ENCODE results near the gene FKBP2. TPM values are rescaled to one million over a fixed set of nuclear protein-coding genes. Genes with fewer than 3 reads are reported as not detected.

FKBP2 gene
- total RNA-seq, 1 experiment from 2014 or later = 73.4 TPM

DNA sequence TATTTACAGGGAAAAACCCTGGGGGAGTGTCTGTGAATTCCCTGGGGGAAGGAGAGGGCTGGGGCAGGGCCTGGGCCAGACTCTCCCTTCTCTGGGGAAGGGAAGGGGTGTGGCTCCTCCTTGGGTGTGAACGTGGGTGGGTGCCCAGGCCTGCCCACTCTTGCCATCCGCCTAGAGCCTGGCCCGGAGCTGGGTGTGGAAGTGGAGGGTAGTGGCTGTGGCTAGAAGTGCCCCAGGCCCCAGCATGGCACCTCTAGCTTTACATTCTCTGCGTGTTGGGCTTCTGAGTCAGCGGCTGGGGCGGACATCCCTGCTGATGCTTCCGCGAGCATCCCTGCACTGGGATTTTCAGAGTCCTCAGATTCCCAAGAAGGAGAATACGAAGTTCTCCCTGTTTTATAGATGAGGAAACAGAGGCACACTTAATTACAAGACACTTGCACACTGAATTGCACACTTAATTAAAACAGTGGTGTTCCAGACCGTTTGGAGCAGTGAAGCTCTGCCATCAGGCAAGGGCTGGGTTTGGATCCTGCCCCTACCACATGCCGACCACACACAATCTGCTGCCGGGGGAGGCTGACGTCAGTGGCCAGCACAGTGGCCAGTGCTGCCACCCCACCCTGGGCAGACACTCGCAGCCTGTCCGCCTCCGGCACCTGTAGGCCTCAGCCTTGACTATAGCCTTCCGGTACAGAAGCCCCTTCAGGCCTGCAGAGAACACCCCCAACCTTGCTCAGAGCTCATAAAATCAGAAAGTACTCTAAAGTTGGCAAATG, 35.9 kb downstream of the FKBP2 start:
- Histone ChIP-seq H3K4me3 (no peak overlapping the region), H3K27ac (no peak overlapping the region), H3K9me3 (replicated peaks) (no peaks in the 10 kb centered on the region), H3K27me3 (replicated peaks) (no peaks in the 10 kb centered on the region), H3K36me3 (peaks cover 47% of the 10 kb centered on the region), H3K4me1 (replicated peaks) (peaks cover 2% of the 10 kb centered on the region)
- no peak for DNase-seq (ENCODE audit: low read depth in 1 of 2, low spot score in 2 of 2)

DNA sequence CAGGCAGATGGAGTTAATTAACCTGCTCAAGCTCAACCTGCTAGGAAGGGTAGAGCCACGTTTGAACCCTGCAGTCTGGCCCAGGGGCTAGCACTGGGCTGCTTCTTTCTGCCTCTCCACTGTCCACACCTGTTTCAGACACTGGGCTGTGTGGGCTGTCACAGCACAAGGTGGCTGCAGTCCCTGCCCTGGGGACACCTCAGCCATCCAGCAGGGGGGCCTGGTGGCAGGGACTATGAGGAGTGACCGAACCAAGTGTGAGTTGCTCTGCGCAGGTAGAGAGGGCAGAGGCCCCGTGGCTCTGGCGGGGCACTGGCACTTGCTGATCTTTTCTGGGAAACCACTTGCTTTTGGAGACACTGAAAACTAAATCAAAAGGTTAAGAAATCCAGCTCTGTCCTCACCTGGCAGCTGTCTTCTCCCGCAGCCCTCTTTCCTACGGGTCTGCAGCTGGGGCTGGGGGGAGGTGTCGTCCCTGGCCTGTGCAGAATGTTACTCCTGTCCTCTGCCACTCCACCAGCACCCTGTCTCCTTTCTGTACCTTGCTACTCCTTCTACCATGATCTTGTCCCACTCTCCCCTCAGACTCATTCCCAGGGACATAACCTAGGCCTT, 37.8 kb downstream of the FKBP2 start:
- no peak overlapping the region for H3K4me3 ChIP-seq
- H3K27ac ChIP-seq = no peak overlapping the region
- no peaks in the 10 kb centered on the region for H3K27me3 ChIP-seq (replicated peaks)
- H3K4me1 ChIP-seq (replicated peaks) = peaks cover 5% of the 10 kb centered on the region
- peaks cover 57% of the 10 kb centered on the region for H3K36me3 ChIP-seq
- H3K9me3 ChIP-seq (replicated peaks) = no peaks in the 10 kb centered on the region
- no peak for DNase-seq (ENCODE audit: low read depth in 1 of 2, low spot score in 2 of 2)

DNA sequence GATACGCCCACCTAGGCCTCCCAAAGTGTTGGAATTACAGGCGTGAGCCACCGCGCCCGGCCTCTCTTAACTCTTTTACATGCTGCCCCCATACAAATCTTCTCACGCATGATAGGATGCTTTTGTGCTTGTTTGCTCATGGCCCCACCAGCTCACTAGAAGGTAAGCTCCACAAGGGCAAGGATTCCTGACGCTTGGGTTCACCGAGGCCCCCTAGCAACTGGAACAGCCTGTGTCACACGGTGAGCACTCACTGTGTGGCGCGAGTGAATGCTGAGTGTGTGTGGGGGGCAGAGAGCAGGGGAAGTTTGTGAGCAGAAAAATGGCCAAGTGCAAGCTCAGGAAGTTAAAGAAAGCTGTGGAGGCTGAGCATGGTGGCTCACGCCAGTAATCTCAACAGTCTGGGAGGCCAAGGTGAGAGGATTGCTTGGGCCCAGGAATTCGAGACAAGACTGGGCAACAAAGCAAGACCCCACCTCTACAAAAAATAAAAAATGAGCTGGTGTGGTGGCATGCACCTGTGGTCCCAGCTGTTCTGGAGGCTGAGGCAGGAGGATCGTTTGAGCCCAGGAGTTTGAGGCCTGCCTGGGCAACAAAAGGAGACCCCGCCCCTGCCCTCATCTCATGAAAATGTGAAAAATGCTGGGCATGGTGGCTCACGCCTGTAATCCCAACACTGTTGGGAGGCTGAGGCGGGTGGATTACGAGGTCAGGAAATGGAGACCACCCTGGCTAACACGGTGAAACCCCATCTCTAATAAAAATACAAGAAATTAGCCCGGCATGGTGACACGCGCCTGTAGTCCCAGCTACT, 41.3 kb downstream of the FKBP2 start:
- Histone ChIP-seq H3K4me3 (no peak overlapping the region), H3K27ac (no peak overlapping the region)

DNA sequence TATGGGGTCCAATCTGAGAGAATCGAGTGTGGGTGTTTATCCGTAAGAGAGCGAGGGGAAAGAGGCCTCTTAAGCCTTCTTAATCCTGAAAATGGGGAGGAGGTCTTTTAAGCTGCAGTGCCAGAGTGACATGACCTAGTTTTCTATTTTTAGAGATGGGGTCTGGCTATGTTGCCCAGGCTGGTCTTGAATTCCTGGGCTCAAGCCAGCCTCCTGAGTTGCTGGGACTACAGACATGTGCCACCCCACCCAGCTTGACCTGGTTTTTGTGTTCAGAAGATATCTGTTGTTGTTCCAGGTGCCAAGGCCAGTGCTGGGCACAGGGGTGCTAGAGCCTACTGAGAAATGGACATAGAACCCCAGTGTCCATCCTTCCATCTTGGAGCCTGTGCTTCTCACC, 42.2 kb downstream of the FKBP2 start:
- H3K4me3 ChIP-seq = no peak overlapping the region

More for the DNA sequence above, 41.3 kb downstream of the FKBP2 start:
- Histone ChIP-seq H3K27me3 (replicated peaks) (no peaks in the 10 kb centered on the region), H3K36me3 (peaks cover 43% of the 10 kb centered on the region), H3K9me3 (replicated peaks) (no peaks in the 10 kb centered on the region), H3K4me1 (replicated peaks) (peaks cover 20% of the 10 kb centered on the region)
- DNase-seq (ENCODE audit: low read depth in 1 of 2, low spot score in 2 of 2) = no peak

DNA sequence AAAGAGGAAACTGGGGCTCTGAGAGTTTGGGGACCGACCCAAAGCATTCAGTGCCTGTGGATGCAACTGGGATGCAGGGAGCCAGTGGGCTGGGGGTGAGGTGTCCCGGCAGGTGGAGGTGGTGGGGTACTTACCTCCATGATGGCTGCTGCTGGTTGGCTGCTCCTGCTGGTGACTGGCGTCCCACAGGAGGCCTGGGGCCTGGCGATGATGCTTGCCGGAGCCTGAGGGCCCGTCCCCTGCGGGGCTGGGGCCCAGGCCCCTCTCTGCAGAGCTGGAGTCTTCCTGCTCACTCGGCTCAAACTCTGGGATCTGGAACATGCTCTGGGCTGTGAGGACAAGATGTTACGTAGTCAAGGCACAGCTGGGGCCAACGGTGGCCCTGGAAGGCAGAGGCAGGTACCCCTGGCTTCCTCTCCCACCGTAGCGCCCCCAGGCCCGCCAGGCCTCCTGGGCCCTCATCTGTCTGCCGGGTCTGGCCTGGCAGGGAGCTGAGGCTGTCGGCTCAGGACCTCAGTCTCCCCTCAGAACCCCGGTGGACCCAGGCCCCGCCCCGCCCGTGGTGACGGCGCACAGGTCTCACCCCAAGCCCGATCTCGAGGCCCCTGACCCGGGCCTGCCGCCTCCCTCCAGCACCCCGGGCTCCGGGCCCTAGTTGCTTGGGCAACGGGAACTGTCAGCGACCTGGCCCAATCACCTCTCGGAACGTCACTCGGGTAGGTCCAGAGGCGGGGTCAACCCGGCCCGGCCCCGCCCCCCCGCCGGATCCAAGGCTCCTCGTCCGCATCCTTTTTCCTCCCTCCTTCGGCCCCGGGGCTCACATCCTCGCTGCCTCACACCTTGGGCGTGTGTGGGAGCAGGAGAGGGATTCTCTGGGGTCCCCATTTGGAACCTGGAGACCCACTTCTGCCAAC, 43.4 kb downstream of the FKBP2 start, which contains the start of gene BAD:
BAD (minus strand) TSS at position 618 of the 914 bp plus-strand sequence; CDS start at position 321, 297 bp downstream.
- peak within 1 kb of the TSS; percentile 95 for H3K4me3 ChIP-seq
- peak; percentile 97 for DNase-seq (ENCODE audit: low read depth in 1 of 2, low spot score in 2 of 2)
- peaks cover 25% of the 10 kb centered on the region for H3K36me3 ChIP-seq
- H3K4me1 ChIP-seq (replicated peaks) = peaks cover 20% of the 10 kb centered on the region
- no peaks in the 10 kb centered on the region for H3K27me3 ChIP-seq (replicated peaks)
- peak within 1 kb of the TSS; percentile 77 for H3K27ac ChIP-seq
- H3K9me3 ChIP-seq (replicated peaks) = no peaks in the 10 kb centered on the region

More for the DNA sequence above, 42.2 kb downstream of the FKBP2 start:
- DNase-seq (ENCODE audit: low read depth in 1 of 2, low spot score in 2 of 2) = no peak
- H3K27me3 ChIP-seq (replicated peaks) = no peaks in the 10 kb centered on the region
- H3K27ac ChIP-seq = no peak overlapping the region
- H3K36me3 ChIP-seq = peaks cover 34% of the 10 kb centered on the region
- peaks cover 20% of the 10 kb centered on the region for H3K4me1 ChIP-seq (replicated peaks)
- H3K9me3 ChIP-seq (replicated peaks) = no peaks in the 10 kb centered on the region

DNA sequence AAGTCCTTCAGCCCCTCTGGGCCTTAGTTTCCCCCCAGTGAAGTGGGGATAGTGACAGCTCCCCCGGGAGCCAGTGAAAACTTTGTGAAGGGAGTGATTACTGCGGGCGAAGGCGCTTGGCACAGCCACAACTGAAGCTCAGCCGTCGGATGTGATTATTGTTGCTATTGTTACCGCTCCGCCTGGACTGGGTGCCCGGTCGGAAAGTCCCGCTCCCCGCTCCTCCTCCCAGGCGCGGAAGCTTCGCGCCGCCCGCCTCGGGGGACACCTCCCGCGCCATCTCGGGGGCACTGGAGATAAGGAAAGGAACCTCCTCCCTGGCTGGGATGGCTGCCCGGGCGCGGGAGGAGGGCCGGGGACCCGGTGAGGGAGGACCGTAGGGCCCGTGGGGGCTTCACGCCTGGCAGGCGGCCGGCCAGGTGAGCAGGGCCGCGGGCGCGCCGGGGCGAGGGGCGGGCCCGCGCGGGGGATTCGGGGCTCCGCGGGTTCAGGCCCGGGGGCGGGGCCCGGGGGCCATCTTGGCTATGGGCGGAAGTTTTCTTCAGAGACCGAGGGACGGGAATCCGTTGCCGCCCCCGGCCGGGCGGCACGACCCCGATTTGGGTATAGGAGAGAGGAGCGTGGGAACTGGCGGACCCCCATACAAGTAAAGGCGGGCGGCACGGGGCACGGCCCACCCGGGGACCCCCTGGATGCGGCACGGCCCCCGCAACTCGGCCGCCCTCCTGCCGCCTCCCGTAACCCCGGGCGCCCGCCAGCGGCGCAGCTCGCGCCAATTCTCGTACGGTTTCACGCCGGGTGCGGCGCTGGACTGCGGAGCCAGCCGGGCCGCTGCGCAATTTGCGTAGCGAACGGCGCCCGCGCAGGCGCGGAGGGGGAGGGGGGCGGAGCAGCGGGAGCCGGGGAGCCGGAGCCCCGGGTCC, 44.3 kb downstream of the FKBP2 start, which contains the start of gene GPR137:
GPR137 (plus strand) TSS at position 887 of the 923 bp plus-strand sequence. CDS start 677 bp downstream, outside the sequence.
- no peaks in the 10 kb centered on the region for H3K9me3 ChIP-seq (replicated peaks)
- peak; percentile 84 to 98 for DNase-seq (ENCODE audit: low read depth in 1 of 2, low spot score in 2 of 2)

DNA sequence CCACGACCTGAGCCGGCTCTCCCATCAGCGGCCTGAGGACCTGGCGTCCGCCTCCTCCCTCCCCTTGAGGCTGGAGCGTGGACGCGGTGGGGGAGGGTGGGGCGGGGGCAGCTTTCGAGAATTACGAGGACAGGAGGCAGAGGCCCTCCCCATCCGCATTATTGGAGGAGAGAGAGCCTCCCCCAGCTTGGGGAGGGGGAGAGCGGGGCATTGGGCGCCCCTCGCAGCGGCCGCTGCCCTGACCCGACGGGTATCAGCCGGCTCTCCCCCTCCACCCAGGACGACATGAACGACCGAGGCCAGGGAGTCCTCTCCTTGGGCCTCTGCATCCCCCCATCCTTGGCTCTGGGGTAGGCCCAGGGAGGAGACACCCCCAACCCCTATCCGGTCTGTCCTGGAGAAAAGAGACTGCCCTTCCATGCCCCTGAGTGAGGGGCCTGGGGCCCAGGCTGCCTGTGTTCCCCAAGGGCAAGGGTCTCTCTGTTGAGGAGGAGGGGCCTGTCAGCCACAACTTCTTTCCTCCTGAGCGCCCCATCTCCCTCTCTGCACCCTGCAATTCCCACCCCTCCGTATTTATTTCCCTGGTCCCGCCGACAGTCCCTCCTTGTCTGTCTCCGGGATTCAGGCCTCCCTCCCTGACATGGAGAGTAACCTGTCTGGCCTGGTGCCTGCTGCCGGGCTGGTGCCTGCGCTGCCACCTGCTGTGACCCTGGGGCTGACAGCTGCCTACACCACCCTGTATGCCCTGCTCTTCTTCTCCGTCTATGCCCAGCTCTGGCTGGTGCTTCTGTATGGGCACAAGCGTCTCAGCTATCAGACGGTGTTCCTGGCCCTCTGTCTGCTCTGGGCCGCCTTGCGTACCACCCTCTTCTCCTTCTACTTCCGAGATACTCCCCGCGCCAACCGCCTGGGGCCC, 45.2 kb downstream of the FKBP2 start:
- peak in 1 of 2 experiments; percentile 32 for DNase-seq (ENCODE audit: low read depth in 1 of 2, low spot score in 2 of 2)
- Histone ChIP-seq H3K36me3 (peaks cover 24% of the 10 kb centered on the region), H3K4me1 (replicated peaks) (peaks cover 20% of the 10 kb centered on the region), H3K27ac (peak overlapping the region; percentile 77), H3K27me3 (replicated peaks) (peaks cover 12% of the 10 kb centered on the region), H3K4me3 (peak overlapping the region; percentile 95), H3K9me3 (replicated peaks) (no peaks in the 10 kb centered on the region)

More for the DNA sequence above, 44.3 kb downstream of the FKBP2 start, which contains the start of gene GPR137:
- H3K27me3 ChIP-seq (replicated peaks) = peaks cover 3% of the 10 kb centered on the region
- H3K36me3 ChIP-seq = peaks cover 24% of the 10 kb centered on the region
- H3K4me3 ChIP-seq = peak within 1 kb of the TSS; percentile 95
- H3K27ac ChIP-seq = peak within 1 kb of the TSS; percentile 77
- H3K4me1 ChIP-seq (replicated peaks) = peaks cover 20% of the 10 kb centered on the region

DNA sequence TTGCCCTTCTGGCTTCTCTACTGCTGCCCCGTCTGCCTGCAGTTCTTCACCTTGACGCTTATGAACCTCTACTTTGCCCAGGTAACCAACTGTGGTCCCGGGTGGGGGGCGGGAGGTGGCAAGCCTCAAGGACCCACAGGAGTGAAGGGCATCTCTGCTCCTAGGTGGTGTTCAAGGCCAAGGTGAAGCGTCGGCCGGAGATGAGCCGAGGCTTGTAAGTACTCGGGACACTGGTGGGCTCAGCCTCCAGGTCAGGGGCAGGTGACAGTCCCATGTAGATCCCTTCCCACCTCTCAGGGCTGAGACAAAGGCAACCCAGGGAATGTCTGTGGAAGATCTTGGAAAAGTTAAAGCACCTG, 45.9 kb downstream of the FKBP2 start:
- H3K9me3 ChIP-seq (replicated peaks) = 0 out of 2 replicates have a peak, but pooled peaks cover under 1% of the 10 kb centered on the region
- no peak for DNase-seq (ENCODE audit: low read depth in 1 of 2, low spot score in 2 of 2)
- H3K4me1 ChIP-seq (replicated peaks) = peaks cover 23% of the 10 kb centered on the region
- peaks cover 18% of the 10 kb centered on the region for H3K27me3 ChIP-seq (replicated peaks)
- no peak overlapping the region for H3K27ac ChIP-seq
- peaks cover 19% of the 10 kb centered on the region for H3K36me3 ChIP-seq
- no peak overlapping the region for H3K4me3 ChIP-seq

DNA sequence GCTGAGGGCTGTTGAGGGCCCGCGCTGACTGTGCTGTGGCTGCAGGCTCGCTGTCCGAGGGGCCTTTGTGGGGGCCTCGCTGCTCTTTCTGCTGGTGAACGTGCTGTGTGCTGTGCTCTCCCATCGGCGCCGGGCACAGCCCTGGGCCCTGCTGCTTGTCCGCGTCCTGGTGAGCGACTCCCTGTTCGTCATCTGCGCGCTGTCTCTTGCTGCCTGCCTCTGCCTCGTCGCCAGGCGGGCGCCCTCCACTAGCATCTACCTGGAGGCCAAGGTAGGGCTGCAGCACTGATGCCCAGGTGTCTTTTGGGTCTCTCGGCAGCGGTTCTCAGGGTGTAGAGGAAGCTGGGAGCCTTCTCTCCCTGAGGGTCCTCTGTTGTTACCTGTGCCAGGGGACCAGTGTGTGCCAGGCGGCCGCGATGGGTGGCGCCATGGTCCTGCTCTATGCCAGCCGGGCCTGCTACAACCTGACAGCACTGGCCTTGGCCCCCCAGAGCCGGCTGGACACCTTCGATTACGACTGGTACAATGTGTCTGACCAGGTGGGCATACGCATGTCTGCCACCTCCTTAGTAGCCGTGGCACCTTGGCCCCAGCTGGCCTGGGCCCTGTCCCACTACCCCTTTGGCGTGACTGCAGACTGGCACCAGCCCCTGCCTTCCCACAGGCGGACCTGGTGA, 46.9 kb downstream of the FKBP2 start:
- peaks cover 27% of the 10 kb centered on the region for H3K4me1 ChIP-seq (replicated peaks)

DNA sequence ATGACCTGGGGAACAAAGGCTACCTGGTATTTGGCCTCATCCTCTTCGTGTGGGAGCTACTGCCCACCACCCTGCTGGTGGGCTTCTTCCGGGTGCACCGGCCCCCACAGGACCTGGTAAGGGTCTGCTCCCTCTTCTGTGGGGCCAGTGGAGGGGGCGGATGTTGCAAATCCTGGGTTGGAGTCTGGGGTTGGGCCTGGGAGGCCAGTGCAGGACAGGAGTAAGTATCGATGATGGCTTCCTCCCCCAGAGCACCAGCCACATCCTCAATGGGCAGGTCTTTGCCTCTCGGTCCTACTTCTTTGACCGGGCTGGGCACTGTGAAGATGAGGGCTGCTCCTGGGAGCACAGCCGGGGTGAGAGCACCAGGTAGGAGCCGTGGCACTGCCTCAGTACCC, 47.5 kb downstream of the FKBP2 start:
- peaks cover 26% of the 10 kb centered on the region for H3K4me1 ChIP-seq (replicated peaks)
- H3K9me3 ChIP-seq (replicated peaks) = 0 out of 2 replicates have a peak, but pooled peaks cover 3% of the 10 kb centered on the region
- H3K27me3 ChIP-seq (replicated peaks) = peaks cover 34% of the 10 kb centered on the region
- H3K36me3 ChIP-seq = peaks cover 7% of the 10 kb centered on the region
- DNase-seq (ENCODE audit: low read depth in 1 of 2, low spot score in 2 of 2) = no peak
- H3K4me3 ChIP-seq = no peak overlapping the region
- no peak overlapping the region for H3K27ac ChIP-seq

More for the DNA sequence above, 46.9 kb downstream of the FKBP2 start:
- Histone ChIP-seq H3K27ac (no peak overlapping the region), H3K27me3 (replicated peaks) (peaks cover 28% of the 10 kb centered on the region), H3K9me3 (replicated peaks) (0 out of 2 replicates have a peak, but pooled peaks cover 3% of the 10 kb centered on the region), H3K4me3 (no peak overlapping the region), H3K36me3 (peaks cover 12% of the 10 kb centered on the region)
- DNase-seq (ENCODE audit: low read depth in 1 of 2, low spot score in 2 of 2) = no peak

Data from SJSA1 (cell line).